Mesothelial cell of epicardium (in vitro differentiated cells): ENCODE data around the gene NADK. TPM values are rescaled to one million over a fixed set of nuclear protein-coding genes. Genes with fewer than 3 reads are reported as not detected.

Experiments used
- DNase-seq, 2 experiments: peaks; one replicate each; pipeline ENCODE4 v3.0.0; 2021; ENCODE audit warnings: low spot score in 2 of 2; ENCODE audit not compliant: unreplicated experiment in 2 of 2
- H3K27ac Mint-ChIP-seq: 2 replicates; pipeline ENCODE4 v1.8.0; 2021; ENCODE audit warnings: mixed read lengths
- H3K27me3 Mint-ChIP-seq: 2 replicates; pipeline ENCODE4 v1.8.0; 2021; ENCODE audit warnings: low read depth, mixed read lengths
- H3K36me3 Mint-ChIP-seq: 2 replicates; pipeline ENCODE4 v1.8.0; 2021; ENCODE audit warnings: mixed read lengths
- H3K4me1 Mint-ChIP-seq: 2 replicates; pipeline ENCODE4 v1.8.0; 2021; ENCODE audit warnings: mixed read lengths
- H3K4me3 Mint-ChIP-seq: 2 replicates; pipeline ENCODE4 v1.8.0; 2021; ENCODE audit warnings: mild to moderate bottlenecking, moderate library complexity, mixed read lengths
- H3K9me3 Mint-ChIP-seq: 2 replicates; pipeline ENCODE4 v1.8.0; 2021; ENCODE audit warnings: mixed read lengths
- total RNA-seq: library from RNA; stranded (reverse); gene quantifications from 3 replicates; pipeline ENCODE4 v1.2.1, GENCODE V29; 2021
- TF ChIP-seq, protein P1 (sequence below): fragments of 200-600 bp; sonication (generic); IDR thresholded peaks from one replicate; pipeline ENCODE4 v1.5.0; 2021; ENCODE audit warnings: antibody characterized with exemption; ENCODE audit not compliant: unreplicated experiment

Gene NADK
- total RNA-seq, 1 donor from 2014 or later: 78.2 TPM

- peaks cover 34% of the 10 kb centered on the region for H3K36me3 Mint-ChIP-seq
- H3K27ac Mint-ChIP-seq: no peak overlapping the region
- no peaks in the 10 kb centered on the region for H3K9me3 Mint-ChIP-seq
- H3K4me3 Mint-ChIP-seq: no peak overlapping the region
- H3K27me3 Mint-ChIP-seq: no peaks in the 10 kb centered on the region
- TF ChIP-seq, protein P1, sequence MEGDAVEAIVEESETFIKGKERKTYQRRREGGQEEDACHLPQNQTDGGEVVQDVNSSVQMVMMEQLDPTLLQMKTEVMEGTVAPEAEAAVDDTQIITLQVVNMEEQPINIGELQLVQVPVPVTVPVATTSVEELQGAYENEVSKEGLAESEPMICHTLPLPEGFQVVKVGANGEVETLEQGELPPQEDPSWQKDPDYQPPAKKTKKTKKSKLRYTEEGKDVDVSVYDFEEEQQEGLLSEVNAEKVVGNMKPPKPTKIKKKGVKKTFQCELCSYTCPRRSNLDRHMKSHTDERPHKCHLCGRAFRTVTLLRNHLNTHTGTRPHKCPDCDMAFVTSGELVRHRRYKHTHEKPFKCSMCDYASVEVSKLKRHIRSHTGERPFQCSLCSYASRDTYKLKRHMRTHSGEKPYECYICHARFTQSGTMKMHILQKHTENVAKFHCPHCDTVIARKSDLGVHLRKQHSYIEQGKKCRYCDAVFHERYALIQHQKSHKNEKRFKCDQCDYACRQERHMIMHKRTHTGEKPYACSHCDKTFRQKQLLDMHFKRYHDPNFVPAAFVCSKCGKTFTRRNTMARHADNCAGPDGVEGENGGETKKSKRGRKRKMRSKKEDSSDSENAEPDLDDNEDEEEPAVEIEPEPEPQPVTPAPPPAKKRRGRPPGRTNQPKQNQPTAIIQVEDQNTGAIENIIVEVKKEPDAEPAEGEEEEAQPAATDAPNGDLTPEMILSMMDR: no peak
- DNase-seq: no peak
- no peaks in the 10 kb centered on the region for H3K4me1 Mint-ChIP-seq
Observed at GRCh38 chr1:1804301-1804700, 26.0 kb upstream of the NADK start.

- H3K4me3 Mint-ChIP-seq: no peak overlapping the region
- TF ChIP-seq, protein P1: no peak
- H3K27me3 Mint-ChIP-seq: no peaks in the 10 kb centered on the region
- peaks cover 31% of the 10 kb centered on the region for H3K36me3 Mint-ChIP-seq
- no peaks in the 10 kb centered on the region for H3K9me3 Mint-ChIP-seq
- H3K27ac Mint-ChIP-seq: no peak overlapping the region
- no peak for DNase-seq
- H3K4me1 Mint-ChIP-seq: no peaks in the 10 kb centered on the region
Observed at GRCh38 chr1:1802871-1803270, 24.6 kb upstream of the NADK start.

GRCh38 chr1:1799716-1800115, 21.4 kb upstream of the NADK start:
- Mint-ChIP-seq H3K36me3 (peaks cover 35% of the 10 kb centered on the region), H3K9me3 (no peaks in the 10 kb centered on the region), H3K4me1 (no peaks in the 10 kb centered on the region), H3K27ac (peak overlapping the region; percentile 54), H3K27me3 (no peaks in the 10 kb centered on the region), H3K4me3 (no peak overlapping the region)
- no peak for DNase-seq
- TF ChIP-seq, protein P1: no peak

GRCh38 chr1:1797731-1798341, 19.6 kb upstream of the NADK start:
- TF ChIP-seq, protein P1: no peak
- H3K9me3 Mint-ChIP-seq: no peaks in the 10 kb centered on the region
- H3K4me3 Mint-ChIP-seq: no peak overlapping the region
- H3K27ac Mint-ChIP-seq: no peak overlapping the region
- H3K4me1 Mint-ChIP-seq: no peaks in the 10 kb centered on the region
- DNase-seq: no peak
- no peaks in the 10 kb centered on the region for H3K27me3 Mint-ChIP-seq
- H3K36me3 Mint-ChIP-seq: peaks cover 38% of the 10 kb centered on the region

DNA sequence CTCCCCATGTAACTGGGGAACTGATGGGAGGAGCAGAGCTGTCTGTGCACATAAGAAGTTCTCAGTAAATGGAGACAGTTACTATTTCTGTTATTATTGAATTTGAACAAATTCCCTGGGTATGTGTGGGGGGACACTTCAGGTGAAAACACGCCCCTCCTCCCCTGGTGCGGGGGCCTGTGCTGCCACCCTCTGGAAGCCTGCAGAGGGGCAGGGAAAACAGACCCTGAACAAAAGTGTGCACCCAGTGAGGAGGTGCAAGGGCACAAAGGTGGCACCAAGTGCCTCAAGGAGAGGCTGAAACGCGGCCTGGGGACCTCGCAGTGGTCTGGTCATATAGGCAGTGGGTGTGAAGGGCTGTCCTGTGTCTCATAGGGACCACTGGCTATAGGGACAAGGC, 18.2 kb upstream of the NADK start:
- Mint-ChIP-seq H3K4me3 (no peak overlapping the region), H3K27ac (peak overlapping the region; percentile 43), H3K27me3 (no peaks in the 10 kb centered on the region), H3K36me3 (peaks cover 41% of the 10 kb centered on the region), H3K9me3 (no peaks in the 10 kb centered on the region), H3K4me1 (no peaks in the 10 kb centered on the region)
- DNase-seq: no peak
- TF ChIP-seq, protein P1: no peak

DNA sequence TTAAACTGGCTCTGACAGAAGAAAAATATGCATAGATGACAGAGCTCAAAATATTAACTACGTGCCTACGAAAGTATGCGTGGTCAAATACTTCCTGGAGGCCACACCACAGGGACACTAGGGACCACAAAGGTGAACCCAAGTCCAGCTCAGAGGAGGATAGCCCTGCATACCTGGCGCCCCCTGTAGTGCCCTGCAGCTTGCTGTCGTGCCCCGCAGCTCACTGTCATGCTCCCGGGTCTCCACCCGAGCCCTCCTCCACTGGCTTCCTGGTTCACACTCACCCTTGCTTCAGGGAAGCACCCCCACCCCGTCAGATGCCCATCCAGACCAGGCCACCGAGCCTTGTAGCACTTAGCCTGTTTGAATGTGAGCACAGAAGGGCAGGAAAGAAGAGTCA, 16.7 kb upstream of the NADK start:
- Mint-ChIP-seq H3K36me3 (peaks cover 48% of the 10 kb centered on the region), H3K9me3 (no peaks in the 10 kb centered on the region), H3K4me3 (no peak overlapping the region)

More for the DNA sequence above, 16.7 kb upstream of the NADK start:
- no peaks in the 10 kb centered on the region for H3K4me1 Mint-ChIP-seq
- DNase-seq: no peak
- no peak overlapping the region for H3K27ac Mint-ChIP-seq
- TF ChIP-seq, protein P1: no peak
- H3K27me3 Mint-ChIP-seq: no peaks in the 10 kb centered on the region
